ENCODE data around the gene PRSS23. TPM values are rescaled to one million over a fixed set of nuclear protein-coding genes. Genes with fewer than 3 reads are reported as not detected.
"Not testable (repeated sequence)": the region's sequence is repeated elsewhere in the genome, so short reads cannot be mapped to it uniquely, and the experiment has no call there.

Gene PRSS23
- total and polyA plus RNA-seq, 10 of the 15 experiments (the other 5 are each of a cell fraction or from before 2014, with no cell fraction given), result 0.03 to 0.39 (median 0.16) TPM; not detected in 5

DNA sequence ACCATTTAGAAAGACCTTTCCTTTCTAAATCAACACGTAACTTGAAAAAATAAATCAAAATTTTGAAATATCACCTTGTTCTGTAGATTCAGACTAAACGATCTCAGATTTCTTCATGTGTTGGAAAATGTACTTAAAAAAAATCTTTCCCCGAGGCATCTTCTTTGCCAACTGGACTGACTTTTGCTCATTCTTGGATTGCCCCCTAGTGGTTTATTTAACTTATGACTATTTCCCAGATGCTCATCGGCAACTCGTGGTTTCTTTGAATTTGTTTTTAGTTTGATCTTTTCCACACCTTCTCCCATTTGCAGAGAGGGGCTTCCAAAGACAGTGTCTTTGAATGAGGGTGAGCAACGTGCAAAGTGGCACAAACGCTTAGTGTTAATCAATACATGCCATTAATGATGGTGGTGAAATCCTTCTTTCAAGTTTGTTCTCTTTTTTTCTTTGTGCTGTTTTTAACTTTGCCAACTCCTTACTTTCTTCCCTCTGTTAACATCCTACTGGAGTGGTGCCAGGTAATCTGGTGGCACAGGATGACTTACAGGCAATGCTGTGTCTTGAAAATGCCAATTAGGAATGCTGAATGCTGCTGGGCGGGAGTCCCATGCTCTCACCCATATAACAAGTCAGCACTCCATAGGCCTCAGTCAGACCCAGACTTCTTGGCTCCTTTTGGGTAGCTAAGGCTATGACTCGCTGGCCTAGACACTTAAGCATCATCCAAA is 18.3 kb downstream of the PRSS23 start:
- POLR2A ChIA-PET, result no interaction called here
- RAD21 ChIA-PET (ENCODE audit: unreplicated experiment), result no interaction called here
- Histone ChIP-seq H3K4me1 (ENCODE audit: control insufficient read depth, insufficient read depth, low read length) (no peaks in the 10 kb centered on the region), H3K9me3 (replicated peaks; ENCODE audit: control insufficient read depth, insufficient read depth, low read length) (no peaks in the 10 kb centered on the region), H3K27me3 (replicated peaks in 1 of 2; ENCODE audit: control insufficient read depth in 2 of 2, insufficient read depth in 2 of 2, low read length in 1 of 2) (no peaks in the 10 kb centered on the region; a peak in 2 of 4 replicates), H3K36me3 (ENCODE audit: control insufficient read depth in 2 of 2, insufficient read depth in 2 of 2, low read length in 1 of 2) (no peaks in the 10 kb centered on the region), H3K27ac (ENCODE audit: control insufficient read depth, insufficient read depth) (no peak overlapping the region), H3K4me2 (ENCODE audit: control insufficient read depth, insufficient read depth) (no peak overlapping the region), H4K20me1 (ENCODE audit: control insufficient read depth, insufficient read depth) (no peaks in the 10 kb centered on the region), H2AFZ (ENCODE audit: control insufficient read depth, low read depth, low read length) (no peak overlapping the region), H3K79me2 (ENCODE audit: control insufficient read depth, insufficient read depth, low read length) (no peaks in the 10 kb centered on the region), H3K4me3 (no peak overlapping the region), H3K9ac (ENCODE audit: control insufficient read depth, insufficient read depth, low read length) (no peak overlapping the region)
- 12% methylated on average over 9 of the region's 9 CpGs for WGBS (ENCODE audit: insufficient coverage, insufficient replicate concordance, low lambda C conversion rate, missing lambda C conversion rate)
- CTCF ChIA-PET, result interaction anchor here (1.2 to 3.7 kb wide), 2 partner anchors 39 to 362 kb away, joined by 3 to 33 read pairs; no protein-coding TSS in a partner anchor
- FAIRE-seq (peak; percentile 87), ATAC-seq (peak; percentile 72), DNase-seq (ENCODE audit: low read depth, low spot score) (peak; percentile 7)
- TF ChIP-seq RB1 (IDR thresholded peaks at IDR 0.05; ENCODE audit: borderline replicate concordance), result no peak
- TF ChIP-seq SMC3 (IDR thresholded peaks at IDR 0.05; ENCODE audit: borderline replicate concordance, low read length), result peak; percentile 90
- TF ChIP-seq NBN (IDR thresholded peaks at IDR 0.05), result no peak
- TF ChIP-seq ZNF384 (IDR thresholded peaks at IDR 0.05; ENCODE audit: borderline replicate concordance, low read depth, low read length), result 0 out of 2 replicates have a peak, but pooled peaks have one; percentile 62
- TF ChIP-seq LARP7 (IDR thresholded peaks at IDR 0.05), result no peak
- TF ChIP-seq, protein P1, sequence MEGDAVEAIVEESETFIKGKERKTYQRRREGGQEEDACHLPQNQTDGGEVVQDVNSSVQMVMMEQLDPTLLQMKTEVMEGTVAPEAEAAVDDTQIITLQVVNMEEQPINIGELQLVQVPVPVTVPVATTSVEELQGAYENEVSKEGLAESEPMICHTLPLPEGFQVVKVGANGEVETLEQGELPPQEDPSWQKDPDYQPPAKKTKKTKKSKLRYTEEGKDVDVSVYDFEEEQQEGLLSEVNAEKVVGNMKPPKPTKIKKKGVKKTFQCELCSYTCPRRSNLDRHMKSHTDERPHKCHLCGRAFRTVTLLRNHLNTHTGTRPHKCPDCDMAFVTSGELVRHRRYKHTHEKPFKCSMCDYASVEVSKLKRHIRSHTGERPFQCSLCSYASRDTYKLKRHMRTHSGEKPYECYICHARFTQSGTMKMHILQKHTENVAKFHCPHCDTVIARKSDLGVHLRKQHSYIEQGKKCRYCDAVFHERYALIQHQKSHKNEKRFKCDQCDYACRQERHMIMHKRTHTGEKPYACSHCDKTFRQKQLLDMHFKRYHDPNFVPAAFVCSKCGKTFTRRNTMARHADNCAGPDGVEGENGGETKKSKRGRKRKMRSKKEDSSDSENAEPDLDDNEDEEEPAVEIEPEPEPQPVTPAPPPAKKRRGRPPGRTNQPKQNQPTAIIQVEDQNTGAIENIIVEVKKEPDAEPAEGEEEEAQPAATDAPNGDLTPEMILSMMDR (IDR thresholded peaks at IDR 0.05 in 2 of 3, conservative IDR thresholded peaks at IDR 0.05 in 1 of 3; ENCODE audit: control insufficient read depth in 2 of 3, extremely low read depth in 1 of 3, insufficient read depth in 1 of 3, low read depth in 3 of 3, low read length in 3 of 3), result peak; percentile 50 to 73 (median 65); a peak in 5 of 6 replicates
- peak; percentile 91 for TF ChIP-seq RAD21 (IDR thresholded peaks at IDR 0.05; ENCODE audit: insufficient read depth, low read depth, low read length)
- TF ChIP-seq BCL11A (IDR thresholded peaks at IDR 0.05; ENCODE audit: low read depth, low read length), result no peak
- TF ChIP-seq, protein P2, sequence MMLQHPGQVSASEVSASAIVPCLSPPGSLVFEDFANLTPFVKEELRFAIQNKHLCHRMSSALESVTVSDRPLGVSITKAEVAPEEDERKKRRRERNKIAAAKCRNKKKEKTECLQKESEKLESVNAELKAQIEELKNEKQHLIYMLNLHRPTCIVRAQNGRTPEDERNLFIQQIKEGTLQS (IDR thresholded peaks at IDR 0.05; ENCODE audit: borderline replicate concordance, extremely low read depth, low read depth, low read length), result peak; percentile 19; the same call in 1 of the 2 replicates
- intact Hi-C loops (cut with micrococcal nuclease; ENCODE audit: unreplicated experiment), result loop anchor here (1.0 to 5.0 kb wide), 3 partner anchors 211 to 961 kb away; partner anchors contain the start of gene CCDC83
- no TSS peak for BruUV-seq (replicated peaks)
- in situ Hi-C loops (cut with MboI), result loop anchor here (5.0 to 25.0 kb wide), 4 partner anchors 204 to 1231 kb away; partner anchors contain the start of gene CCDC83
- SMC1A ChIA-PET (ENCODE audit: uncharacterized antibody, unreplicated experiment), result interaction anchor here (0.5 to 2.6 kb wide), 2 partner anchors 362 to 421 kb away, joined by 3 to 19 read pairs; no protein-coding TSS in a partner anchor

DNA sequence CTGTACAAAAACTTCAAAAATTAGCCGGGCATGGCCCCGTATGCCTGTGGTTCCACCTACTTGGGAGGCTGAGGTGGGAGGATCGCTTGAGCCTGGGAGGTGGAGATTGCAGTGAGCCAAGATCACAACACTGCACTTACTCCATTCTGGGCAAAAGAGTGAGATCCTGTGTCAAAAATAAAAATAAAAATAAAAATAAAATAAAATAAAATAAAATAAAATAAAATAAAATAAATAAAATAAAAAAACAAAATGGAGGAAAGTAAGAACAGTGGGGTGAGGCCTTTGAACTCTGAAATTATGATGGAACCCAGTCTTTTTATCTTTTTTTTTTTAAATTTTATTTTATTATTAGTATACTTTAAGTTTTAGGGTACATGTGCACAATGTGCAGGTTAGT is 23.8 kb downstream of the PRSS23 start:
- RAD21 ChIA-PET (ENCODE audit: unreplicated experiment); H2AFZ ChIP-seq (ENCODE audit: control insufficient read depth, low read depth, low read length); FAIRE-seq; intact Hi-C loops (cut with micrococcal nuclease; ENCODE audit: unreplicated experiment); H3K4me1 ChIP-seq (ENCODE audit: control insufficient read depth, insufficient read depth, low read length); DNase-seq (ENCODE audit: low read depth, low spot score); CTCF ChIA-PET; ATAC-seq; H3K27ac ChIP-seq (ENCODE audit: control insufficient read depth, insufficient read depth); POLR2A ChIA-PET; H3K4me2 ChIP-seq (ENCODE audit: control insufficient read depth, insufficient read depth); H3K36me3 ChIP-seq (ENCODE audit: control insufficient read depth in 2 of 2, insufficient read depth in 2 of 2, low read length in 1 of 2); H3K4me3 ChIP-seq; H3K79me2 ChIP-seq (ENCODE audit: control insufficient read depth, insufficient read depth, low read length); BruUV-seq (replicated peaks); H4K20me1 ChIP-seq (ENCODE audit: control insufficient read depth, insufficient read depth); SMC1A ChIA-PET (ENCODE audit: uncharacterized antibody, unreplicated experiment); H3K9me3 ChIP-seq (replicated peaks; ENCODE audit: control insufficient read depth, insufficient read depth, low read length); H3K9ac ChIP-seq (ENCODE audit: control insufficient read depth, insufficient read depth, low read length); H3K27me3 ChIP-seq (replicated peaks in 1 of 2; ENCODE audit: control insufficient read depth in 2 of 2, insufficient read depth in 2 of 2, low read length in 1 of 2): not testable (repeated sequence)
- WGBS (ENCODE audit: insufficient coverage, insufficient replicate concordance, low lambda C conversion rate, missing lambda C conversion rate), result 80% methylated on average over 3 of the region's 3 CpGs
- in situ Hi-C loops (cut with MboI), result loop anchor here (25.0 kb wide), 1 partner anchor 1237 kb away; no protein-coding TSS in a partner anchor
